Activated CD8-positive, alpha-beta memory T cell treated with anti-CD3 and anti-CD28 coated beads, Interleukin-2, amount 50 U/mL, for 1 hour (primary cell): Measurements from ENCODE around the gene CES2.
"Not testable (repeated sequence)": the region's sequence is repeated elsewhere in the genome, so short reads cannot be mapped to it uniquely, and the experiment has no call there.

ENCODE experiments used
- DNase-seq: peaks from one replicate; pipeline ENCODE4 v3.0.0-alpha.2; 2020; ENCODE audit errors: extremely low read depth

The CES2 gene, protein sequence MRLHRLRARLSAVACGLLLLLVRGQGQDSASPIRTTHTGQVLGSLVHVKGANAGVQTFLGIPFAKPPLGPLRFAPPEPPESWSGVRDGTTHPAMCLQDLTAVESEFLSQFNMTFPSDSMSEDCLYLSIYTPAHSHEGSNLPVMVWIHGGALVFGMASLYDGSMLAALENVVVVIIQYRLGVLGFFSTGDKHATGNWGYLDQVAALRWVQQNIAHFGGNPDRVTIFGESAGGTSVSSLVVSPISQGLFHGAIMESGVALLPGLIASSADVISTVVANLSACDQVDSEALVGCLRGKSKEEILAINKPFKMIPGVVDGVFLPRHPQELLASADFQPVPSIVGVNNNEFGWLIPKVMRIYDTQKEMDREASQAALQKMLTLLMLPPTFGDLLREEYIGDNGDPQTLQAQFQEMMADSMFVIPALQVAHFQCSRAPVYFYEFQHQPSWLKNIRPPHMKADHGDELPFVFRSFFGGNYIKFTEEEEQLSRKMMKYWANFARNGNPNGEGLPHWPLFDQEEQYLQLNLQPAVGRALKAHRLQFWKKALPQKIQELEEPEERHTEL

DNA sequence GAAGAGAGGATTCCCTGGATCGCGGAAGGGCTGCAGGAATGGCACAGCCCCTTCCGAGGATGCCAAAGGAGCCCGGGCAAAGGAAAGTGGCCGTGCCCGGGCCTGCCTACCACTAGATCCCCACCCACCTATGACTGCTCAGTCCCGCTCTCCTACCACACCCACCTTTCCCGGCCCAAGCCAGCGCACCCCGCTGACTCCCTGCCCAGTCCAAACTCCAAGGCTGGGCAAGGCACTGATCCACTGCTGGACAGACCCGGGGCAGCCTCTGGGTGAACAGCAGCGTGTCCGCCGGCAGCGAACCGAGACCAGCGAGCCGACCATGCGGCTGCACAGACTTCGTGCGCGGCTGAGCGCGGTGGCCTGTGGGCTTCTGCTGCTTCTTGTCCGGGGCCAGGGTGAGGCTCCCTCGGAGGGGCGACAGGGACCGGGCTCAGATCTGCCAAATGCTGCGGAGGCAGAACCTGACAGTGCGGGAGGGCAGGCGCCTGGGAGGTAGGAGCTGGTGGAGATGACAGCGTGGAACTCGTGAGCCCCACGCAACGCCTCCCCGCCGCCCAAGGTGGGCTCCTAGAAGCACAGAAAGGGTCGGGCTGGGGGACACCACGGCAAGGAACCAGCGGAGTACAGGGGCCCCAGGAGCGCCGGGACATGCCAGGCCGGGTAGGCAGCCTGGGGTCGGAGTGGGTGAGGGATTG lies at the start of gene CES2:
CES2 (plus strand) TSS at position 203 of the 698 bp plus-strand sequence; CDS start at position 323, 120 bp downstream.
- DNase-seq, result no peak

DNA sequence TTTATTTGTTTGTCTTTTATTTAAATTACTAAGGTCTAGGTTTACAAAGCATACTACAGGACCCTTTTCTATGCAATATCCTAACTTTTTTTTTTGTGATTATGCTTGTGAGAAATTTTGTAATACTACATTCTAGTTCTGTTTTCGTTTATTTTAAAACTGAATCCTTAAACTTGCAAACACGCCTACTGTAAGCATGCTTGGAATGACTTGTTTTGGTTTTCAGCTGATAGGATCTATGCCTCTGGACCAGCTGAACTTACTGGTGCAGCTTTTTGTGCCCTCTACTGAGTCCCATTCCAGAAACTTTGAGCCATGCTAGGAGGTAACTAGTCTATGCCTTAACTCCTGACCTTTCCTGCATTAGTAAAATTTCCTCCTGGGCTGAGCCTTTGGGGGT lies 49.0 kb upstream of the CES2 start:
- DNase-seq, result no peak

DNA sequence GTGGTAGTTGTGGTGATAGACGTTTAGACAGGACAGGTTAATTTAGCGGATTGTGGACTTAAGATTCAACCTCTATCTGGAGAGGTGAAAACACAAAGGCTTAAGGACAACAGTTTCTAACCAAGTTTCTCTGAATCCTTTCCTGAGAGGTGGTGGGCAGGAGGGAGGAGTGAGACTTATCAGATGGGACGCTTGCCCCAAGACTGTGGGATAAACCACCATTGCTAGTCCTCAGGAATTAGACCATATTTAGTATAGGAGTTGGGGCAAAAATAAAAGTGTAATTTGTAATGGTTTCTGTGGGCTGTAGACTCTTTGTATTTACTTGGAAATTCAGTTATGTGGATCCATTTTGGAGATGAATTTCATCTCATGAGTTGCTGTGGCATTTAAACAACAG lies 48.4 kb upstream of the CES2 start:
- no peak for DNase-seq

DNA sequence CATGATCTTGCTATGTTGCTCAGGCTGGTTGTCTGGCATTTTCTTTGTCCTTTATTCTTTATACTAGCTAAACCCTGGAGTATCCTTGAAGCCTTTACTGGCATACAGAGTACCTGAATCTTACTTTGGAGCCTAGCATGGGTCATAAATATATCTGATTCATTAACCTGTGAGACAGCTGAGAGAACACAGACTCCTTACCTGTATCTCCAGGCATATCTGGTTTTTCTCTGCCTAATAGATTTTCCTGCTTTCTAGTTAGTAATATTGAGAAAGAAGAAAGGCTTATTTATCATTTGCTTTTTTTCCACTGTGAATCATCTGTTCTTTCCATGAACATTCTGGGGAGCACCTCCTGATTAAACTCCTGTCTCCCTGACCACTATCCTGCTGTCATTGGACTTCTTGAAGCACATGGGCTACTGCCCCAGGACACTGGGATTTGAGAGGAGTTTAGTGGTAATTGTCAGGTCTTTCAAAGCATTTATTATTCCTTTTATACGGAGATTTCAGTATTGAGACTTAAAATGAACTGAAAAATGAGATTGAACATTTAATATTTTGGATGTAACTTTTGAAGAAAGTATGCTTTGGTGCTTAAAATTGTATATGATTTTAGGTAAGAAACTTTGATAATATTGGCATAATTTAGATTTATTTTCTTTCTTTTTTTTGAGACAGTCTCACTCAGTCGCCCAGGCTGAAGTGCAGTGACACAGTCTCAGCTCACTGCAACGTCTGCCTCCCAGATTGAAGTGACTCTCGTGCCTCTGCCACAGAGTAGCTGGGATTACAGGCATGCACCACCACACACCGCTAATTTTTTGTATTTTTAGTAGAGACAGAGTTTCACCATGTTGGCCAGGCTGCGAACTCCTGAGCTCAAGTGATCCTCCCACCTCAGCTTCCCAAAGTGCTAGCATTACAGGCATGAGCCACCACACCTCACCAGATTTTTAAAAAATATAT lies 46.4 kb upstream of the CES2 start:
- no peak for DNase-seq

DNA sequence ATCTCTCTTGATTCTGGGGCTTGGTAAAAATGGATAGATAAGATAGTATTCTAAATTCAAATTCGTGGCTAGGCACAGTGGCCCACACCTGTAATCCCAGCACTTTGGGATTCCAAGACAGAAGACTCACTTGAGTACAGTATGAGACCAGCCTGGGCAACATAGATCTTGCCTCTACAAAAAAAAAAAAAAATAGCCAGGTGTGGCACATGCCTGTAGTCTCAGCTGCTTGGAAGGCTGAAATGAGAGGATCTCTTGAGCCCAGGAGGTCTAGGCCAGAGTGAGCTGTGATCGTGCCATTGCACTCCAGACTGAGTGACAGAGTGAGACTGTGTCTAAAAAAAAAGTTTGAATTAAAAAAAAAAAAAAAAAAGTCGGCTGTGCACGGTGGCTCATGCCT lies 45.7 kb upstream of the CES2 start:
- no peak for DNase-seq

DNA sequence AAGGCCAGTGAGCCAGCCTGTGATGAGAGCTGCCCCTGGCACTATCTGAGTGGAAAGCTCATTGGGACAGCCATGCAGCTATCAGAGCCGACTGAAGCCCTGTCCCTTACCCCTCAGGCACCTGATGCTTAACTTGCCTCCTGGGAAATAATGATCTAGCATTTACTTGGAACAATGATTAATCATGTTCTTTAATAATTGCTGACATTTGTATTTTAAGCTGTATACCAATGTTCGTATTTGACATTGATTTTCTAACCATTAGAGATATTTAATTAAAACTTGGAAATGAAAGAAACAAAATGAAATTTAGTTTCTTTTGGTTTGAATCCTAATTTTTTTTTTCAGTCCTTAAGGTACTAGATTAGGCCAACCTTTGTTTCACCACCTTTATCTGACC lies 44.5 kb upstream of the CES2 start:
- DNase-seq, result no peak

DNA sequence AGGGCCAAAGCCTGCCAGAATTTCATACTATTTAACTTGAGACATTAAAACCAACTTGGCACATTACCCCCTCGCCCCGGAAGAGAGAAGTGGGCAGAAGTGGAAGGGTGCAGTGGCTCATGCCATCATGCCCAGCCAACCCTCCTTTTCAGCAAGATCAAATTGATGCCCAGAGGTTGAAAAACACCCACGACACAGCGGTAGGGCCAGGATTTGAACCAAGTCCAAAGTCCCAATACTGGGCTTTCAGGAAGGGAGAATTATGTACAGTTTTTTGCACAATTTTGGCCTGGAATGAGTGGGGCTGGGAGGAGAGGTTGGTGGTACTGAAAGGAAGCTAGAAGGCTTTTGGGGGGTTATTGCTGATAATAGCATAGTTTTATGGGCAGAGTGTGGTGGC lies 44.0 kb upstream of the CES2 start:
- no peak for DNase-seq

DNA sequence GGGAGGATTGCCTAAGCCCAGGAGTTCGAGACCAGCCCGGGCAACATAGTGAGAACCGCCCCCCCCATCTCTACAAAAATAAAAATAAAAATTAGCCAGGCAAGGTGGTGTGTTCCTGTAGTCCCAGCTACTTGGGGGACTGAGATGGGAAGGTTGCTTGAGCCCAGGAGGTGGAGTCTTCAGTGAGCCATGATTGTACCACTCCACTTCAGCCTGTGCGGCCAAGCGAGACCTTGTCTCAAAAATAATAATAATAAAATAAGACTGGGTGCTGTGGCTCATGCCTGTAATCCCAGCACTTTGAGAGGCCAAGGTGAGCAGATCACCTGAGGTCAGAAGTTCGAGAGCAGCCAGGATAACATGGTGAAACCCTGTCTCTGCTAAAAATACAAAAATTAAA lies 43.5 kb upstream of the CES2 start:
- no peak for DNase-seq

DNA sequence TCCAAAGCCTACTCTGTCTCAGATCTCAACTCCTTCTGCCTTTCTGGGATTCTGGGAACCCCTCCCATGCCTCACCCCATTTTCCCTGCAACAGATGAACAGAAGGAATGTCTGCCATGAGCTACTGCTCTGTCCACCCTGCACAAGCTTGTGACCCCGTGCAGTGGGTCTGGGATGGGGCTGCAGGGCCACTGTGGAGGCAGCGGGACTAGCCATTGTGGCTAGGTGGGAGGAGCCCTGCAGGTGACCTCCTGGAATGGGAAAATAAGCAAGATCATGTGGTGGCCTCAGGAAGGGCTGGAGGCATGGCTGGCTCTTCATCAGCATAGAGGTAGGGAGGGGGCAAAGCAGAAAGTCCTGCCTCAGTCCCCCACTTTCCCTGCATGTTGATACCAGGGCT lies 41.3 kb upstream of the CES2 start:
- no peak for DNase-seq

DNA sequence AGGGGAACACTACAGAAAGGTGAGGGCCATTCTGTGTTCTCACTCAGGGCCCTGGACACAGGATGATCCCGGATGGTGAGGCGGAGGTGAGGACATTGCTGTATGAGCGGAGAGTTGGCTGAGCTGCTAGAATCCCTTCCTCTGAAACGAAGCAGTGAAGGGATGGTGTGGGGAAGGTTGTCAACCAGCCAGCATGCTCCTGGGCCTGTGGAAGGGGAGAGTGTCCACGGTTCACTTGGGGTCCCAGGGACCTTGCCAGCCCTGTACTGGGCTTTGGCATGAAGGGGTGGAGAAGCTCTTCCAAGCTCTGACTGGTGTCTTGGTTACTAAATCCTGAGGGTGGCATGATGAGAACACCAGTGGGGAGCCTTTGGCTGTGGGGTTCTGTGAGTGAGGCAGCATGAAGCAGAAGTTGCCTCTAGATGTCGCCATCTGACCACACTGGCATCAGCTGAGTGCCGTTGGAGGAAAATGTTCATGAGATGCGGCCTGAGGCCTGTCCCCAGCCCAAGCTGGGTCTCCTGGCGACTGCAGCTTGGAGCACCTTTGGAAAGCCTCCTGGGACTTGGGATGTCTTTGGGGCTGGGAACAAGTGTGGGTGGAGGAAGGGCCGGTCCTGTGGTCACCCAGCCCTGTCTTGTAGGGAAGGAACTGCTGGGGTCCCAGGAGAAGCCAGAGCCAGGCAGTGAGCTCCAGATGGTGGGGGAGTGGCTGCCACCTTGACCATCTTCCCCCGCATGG lies 40.2 kb upstream of the CES2 start:
- DNase-seq, result no peak

DNA sequence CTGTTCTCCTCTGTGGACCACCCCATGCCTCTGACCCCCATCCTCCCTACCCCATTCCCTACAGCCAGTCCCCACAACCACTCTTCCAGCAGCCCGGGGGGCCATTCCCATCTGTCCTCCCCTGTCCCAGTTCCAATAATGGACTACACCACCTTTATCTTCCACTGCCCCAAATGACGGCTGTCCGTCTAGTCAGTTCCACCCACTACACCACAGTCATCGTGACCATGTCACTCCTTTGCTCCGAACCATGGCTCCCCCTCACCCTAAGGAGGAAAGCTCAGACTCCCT lies 39.7 kb upstream of the CES2 start:
- no peak for DNase-seq

DNA sequence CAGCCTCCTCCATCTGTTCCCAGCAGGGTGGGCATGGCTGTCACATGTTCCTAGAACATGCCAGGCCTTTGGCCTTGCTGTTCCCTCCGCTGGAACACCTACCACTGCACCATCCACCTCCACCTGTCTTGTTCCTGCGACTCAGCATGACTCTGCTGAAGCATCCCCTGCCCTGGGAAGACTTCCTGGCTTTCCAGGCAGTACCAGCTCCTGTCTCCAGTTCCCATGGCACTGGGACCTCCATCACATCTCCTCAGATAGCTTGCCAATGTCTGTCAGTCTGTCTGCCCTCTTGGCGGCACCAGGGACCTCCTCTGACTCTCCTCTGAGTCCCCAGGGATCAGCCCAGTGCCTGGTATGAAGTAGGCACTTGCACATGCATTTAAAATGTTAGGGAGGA lies 39.3 kb upstream of the CES2 start:
- no peak for DNase-seq

DNA sequence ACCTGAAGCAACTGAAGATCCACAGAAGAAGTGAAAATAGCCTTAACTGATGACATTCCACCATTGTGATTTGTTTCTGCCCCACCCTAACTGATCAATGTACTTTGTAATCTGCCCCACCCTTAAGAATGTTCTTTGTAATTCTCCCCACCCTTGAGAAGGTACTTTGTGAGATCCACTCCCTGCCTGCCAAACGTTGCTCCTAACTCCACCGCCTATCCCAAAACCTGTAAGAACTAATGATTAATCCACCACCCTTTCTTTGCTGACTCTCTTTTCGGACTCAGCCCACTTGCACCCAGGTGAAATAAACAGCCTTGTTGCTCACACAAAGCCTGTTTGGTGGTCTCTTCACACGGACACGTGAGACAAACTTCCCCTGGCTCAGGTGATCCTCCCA lies 38.6 kb upstream of the CES2 start:
- DNase-seq, result not testable (repeated sequence)

DNA sequence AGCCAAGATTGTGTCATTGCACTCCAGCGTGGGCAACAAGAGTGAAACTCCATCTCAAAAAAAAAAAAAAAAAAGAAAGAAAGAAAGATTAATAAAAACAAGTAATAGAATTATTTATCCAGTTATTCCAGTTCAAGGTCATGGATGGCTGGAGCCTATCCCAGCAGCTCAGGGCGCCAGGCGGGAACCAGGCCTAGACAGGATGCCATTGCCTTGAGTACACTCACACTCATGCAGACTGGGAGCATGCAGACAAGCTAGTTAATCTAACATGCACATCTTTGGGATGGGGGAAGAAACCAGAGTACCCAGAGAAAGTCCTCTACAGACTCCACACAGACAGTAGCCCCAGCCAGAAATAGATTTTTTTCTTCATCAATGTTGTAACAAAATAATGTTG lies 37.1 kb upstream of the CES2 start:
- DNase-seq, result no peak

DNA sequence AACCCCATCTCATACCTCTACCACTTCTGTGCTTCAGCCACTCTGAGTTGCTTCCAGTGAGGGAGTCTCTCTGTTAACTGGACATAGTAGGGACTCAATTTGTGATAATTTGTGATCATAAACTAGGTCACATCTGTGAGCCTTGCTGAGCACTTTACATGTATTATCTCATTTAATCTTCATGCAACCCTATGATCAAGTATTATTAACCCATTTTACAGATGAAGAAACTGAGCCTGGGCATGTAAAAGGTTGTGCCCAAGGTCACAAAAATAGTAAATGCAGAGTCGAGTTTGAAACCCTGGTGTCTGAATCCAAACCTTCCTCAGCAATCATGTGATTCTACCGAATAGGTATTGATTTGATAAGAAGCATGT lies 36.4 kb upstream of the CES2 start:
- DNase-seq, result no peak

DNA sequence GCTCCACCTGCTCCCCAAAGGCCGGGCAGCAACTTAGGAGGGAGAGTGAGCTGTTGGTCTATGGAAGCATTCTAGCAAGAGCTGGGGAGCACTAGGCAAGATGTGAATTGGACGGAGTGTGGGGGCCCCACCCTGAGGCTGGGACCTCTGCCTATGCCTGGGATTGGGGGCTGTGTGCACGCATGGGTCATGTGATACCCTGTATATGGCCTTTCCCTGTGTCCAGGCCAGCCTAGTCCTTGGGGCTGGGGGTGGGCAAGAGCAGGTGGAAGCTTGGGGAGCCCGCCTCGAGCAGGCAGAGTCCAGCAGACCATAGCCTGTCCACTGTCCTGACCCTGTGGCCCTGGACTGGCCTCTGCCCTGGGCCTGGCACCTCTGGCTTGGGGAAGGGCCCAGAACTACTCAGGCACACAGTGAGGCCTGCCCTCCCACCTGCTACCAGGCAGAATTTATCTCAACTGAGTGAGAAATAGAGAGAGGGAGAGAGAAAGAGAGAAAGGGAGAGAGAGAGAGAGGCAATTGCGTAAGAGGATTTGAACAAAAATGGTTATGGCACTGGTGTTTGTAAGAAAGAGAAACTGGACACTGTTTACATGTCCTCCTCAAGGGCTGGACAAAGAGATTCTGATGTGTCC lies 35.9 kb upstream of the CES2 start:
- no peak for DNase-seq

DNA sequence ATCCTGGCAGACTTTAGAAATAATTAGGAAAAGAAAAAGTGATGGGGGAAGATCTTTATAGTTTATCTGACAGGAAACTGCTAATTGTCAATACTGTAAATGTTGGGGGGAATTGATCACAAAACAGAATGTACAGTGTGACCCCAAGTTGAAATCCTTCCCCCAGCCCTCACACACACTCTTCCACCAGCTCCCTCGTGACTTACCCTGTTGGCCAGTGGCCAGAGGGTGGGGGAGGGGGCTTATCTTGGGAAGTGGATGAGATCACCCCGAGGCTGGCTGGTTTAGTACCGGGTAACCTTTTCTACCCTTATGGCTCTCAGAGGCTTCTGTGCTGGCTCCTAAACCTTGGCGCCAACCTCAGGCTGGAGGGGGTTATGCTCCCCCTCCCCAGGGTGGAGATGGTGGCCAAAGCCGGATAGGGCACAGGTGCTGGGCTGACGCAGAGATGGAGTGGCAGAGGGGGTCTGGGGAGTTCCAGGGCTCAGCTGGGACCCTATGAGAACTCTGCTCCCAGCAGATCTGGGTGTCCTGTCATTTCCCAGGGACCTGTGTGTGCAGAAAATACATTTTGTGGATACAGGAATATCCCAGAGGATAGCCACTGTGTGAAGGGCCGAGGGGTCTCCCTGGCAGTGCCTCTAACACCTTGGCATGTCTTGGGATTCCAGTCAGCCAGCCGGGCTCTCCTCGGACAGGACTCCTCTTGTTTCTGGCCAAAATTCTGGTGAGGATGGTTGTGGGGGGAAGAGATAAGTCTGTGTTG lies 35.2 kb upstream of the CES2 start:
- no peak for DNase-seq

DNA sequence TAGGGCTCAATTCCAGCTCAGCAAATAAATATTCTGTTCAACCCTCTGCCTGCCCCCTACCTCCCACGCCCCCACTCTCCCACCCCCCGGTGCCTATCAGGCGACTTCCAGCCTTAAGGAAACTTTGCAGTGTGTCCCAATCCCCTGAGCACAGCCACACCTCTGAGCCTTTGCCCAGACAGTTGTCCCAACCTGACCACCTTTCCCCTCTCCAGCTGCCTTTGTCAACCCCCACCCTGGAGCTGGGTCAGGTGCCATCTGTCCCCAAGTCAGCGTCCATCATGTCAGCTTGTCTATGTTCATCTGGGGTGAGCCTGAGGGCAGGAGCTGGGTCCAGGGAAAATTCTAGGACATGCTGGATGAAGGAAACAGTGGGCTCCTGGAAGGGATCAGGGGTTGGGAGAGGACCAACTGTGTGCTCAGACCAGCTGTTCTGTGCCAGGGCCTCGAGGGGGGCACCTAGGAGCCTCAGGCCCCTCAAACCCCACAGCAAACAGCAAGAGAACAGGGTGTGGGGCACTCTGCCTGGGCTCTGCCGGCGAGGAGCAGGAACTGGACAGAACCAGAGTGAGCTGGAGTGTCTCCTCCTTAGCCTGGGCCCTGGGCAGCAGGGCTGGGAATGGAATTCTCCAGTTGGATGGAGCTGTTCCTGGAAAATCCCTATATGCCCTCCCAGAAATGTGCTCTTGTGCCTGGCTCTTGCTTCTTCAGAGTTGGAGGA lies 34.4 kb upstream of the CES2 start:
- DNase-seq, result no peak

DNA sequence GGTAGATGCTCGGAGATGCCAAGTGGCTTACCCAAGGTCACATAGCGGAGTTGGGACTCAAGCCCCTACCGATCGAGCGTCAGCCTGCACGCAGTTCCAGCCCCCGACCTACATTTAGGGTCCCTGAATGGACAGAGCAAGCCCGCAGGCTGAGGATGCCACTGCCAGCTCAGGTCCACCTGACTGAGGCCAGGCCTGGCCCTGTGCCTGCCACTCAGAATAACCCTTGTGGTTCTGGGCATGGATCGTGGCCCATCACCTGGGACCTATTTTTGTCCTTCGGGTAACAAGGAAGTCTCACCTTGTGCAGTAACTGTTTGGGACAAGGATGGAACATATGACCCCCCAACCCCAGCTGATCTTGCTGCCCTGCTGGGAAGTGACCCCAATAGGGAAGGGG lies 33.7 kb upstream of the CES2 start:
- DNase-seq, result no peak
